ENCODE results near the gene SERPINA6.

SERPINA6 gene

DNA sequence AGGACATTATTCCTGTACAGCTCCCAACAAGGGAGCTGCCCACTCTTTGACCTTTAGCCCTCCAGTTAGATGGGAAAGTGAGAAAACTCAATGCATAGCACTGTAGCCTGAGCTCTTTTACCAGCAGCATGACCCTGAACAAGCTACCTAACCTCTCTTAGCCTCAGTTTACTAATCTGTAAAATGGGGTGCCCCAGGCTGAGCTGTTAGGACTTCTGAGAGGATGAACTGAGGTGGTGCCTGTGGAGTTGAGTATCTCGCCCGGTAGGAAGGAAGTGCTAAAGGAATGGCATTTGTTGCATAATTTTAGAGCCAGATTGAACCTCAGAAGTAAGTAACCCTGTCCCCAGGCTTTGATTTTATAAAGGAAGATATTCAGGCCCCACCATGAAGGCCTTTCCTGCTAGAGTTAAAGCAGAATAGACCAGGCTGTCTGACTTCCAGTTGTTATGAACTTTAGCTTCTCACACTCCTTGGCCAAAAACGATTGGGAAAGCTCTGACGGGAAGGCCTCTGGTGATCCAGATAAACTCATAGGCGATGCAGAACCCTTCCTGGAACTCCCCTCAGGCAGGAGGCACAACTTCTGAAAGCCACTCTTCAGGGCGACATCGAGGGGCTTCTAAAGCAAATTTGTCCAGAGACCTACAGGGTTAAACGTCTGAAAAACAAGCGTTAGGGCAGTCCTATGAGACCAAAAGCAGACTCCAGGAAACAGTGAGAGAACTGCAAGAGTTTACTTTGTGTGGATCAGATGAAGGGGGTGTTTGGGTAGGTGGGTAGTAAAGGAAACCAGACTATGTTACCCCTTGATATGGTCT, 27.6 kb downstream of the SERPINA6 start:
- Histone ChIP-seq H3K27me3 (ENCODE audit: insufficient read depth, insufficient read length) (no peaks in the 10 kb centered on the region), H3K9ac (ENCODE audit: insufficient read length, low read depth) (no peak overlapping the region), H3K9me3 (ENCODE audit: insufficient read depth, low read length) (no peaks in the 10 kb centered on the region; the same call in 1 of the 2 replicates), H3K4me1 (ENCODE audit: insufficient read depth, insufficient read length) (no peaks in the 10 kb centered on the region), H3K4me3 (ENCODE audit: insufficient read length, low read depth) (no peak overlapping the region), H3K36me3 (ENCODE audit: insufficient read depth, insufficient read length, low read length) (no peaks in the 10 kb centered on the region)
- TF ChIP-seq ZNF274 (IDR thresholded peaks at IDR 0.05; ENCODE audit: low read depth, low read length) (no peak), SUZ12 (IDR thresholded peaks at IDR 0.05; ENCODE audit: extremely low read depth, insufficient read depth, insufficient read length) (no peak), YY1 (IDR thresholded peaks at IDR 0.05; ENCODE audit: insufficient read depth, insufficient read length) (no peak)
- no peak for DNase-seq (ENCODE audit: low read depth, low spot score)

DNA sequence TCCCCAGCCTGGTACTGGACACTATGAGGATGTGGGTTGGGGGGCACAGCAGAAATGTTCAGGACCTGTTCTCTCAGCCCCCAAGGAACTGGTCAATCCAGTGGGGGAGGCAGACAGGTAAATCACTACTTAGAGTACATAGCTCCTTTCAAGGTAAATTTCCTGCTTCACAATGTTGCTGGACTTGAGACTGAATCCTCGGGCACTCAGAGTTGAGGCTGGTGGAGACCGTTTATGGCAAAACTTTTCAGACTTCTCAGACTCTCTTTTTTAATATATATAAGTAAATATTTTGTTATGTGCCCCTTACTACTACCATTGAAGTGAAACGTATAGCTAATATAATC, 29.6 kb downstream of the SERPINA6 start:
- Histone ChIP-seq H3K4me1 (ENCODE audit: insufficient read depth, insufficient read length) (peaks cover 2% of the 10 kb centered on the region), H3K9me3 (ENCODE audit: insufficient read depth, low read length) (no peaks in the 10 kb centered on the region), H3K9ac (ENCODE audit: insufficient read length, low read depth) (no peak overlapping the region), H3K27me3 (ENCODE audit: insufficient read depth, insufficient read length) (no peaks in the 10 kb centered on the region), H3K4me3 (ENCODE audit: insufficient read length, low read depth) (no peak overlapping the region), H3K36me3 (ENCODE audit: insufficient read depth, insufficient read length, low read length) (no peaks in the 10 kb centered on the region)
- TF ChIP-seq YY1 (IDR thresholded peaks at IDR 0.05; ENCODE audit: insufficient read depth, insufficient read length) (no peak), ZNF274 (IDR thresholded peaks at IDR 0.05; ENCODE audit: low read depth, low read length) (no peak)
- DNase-seq (ENCODE audit: low read depth, low spot score) = no peak

DNA sequence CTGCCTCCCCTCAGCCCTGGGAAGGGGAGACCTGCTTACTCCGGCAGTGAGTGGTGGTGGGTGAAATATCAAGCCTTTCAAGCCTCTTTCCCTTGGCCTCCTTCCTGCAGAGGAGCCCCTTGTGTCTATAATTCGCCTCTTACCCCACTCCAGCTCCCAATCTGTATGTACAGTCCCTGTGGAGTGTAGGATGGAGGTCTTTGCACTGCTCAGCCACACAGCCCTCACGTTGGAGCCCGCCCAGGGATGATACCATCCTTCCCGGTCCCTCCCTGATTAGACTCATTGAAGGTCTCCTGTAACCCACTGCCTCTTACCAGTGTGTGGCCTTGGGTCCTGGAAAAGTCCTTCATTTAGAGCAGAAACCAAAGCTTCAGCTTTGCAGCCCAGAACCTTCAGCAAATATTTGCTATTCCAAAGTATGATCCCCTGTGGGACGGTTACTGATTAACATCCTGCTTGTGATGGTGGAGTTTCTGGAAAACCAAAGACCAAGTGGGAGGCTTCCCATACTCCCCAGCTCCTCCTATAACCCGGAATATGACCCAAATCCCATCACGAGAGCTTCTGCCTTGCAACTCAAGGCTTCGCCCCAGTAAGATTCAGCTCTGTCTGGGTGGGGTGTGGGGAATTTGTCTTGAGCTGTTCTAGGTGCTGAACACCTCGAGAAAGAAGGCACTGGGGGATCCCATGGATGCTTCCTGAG, 30.1 kb downstream of the SERPINA6 start, which contains the start of gene SERPINA10:
TSS of gene SERPINA10 (minus strand) at position 397 of the 706 bp plus-strand sequence. CDS start 2,675 bp downstream, outside the sequence.
- peaks cover 2% of the 10 kb centered on the region for H3K4me1 ChIP-seq (ENCODE audit: insufficient read depth, insufficient read length)

DNA sequence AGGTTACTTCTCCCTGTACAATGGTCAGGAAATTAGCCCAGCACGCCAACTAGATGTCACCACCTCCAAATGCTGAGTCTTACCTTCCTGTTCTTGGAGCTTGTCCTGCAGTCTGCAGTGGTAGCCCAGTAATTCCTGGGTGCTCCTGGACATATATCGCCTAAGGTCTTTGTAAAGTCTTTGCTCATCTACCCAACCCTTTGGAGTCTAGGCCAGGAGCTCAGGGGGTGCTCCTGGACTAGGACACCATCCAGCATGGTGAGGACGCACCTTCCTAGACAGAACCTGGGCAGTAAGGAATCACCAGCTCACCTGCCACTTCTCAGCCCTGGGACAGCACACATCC, 30.6 kb downstream of the SERPINA6 start:
- TF ChIP-seq YY1 (IDR thresholded peaks at IDR 0.05; ENCODE audit: insufficient read depth, insufficient read length) = no peak
- no peak for TF ChIP-seq SUZ12 (IDR thresholded peaks at IDR 0.05; ENCODE audit: extremely low read depth, insufficient read depth, insufficient read length)
- no peak for TF ChIP-seq ZNF274 (IDR thresholded peaks at IDR 0.05; ENCODE audit: low read depth, low read length)
- no peaks in the 10 kb centered on the region for H3K9me3 ChIP-seq (ENCODE audit: insufficient read depth, low read length)
- no peaks in the 10 kb centered on the region for H3K36me3 ChIP-seq (ENCODE audit: insufficient read depth, insufficient read length, low read length)
- DNase-seq (ENCODE audit: low read depth, low spot score) = no peak
- no peak overlapping the region for H3K4me3 ChIP-seq (ENCODE audit: insufficient read length, low read depth)
- no peak overlapping the region for H3K9ac ChIP-seq (ENCODE audit: insufficient read length, low read depth)
- peaks cover 2% of the 10 kb centered on the region for H3K4me1 ChIP-seq (ENCODE audit: insufficient read depth, insufficient read length)
- H3K27me3 ChIP-seq (ENCODE audit: insufficient read depth, insufficient read length) = no peaks in the 10 kb centered on the region

More for the DNA sequence above, 30.1 kb downstream of the SERPINA6 start, which contains the start of gene SERPINA10:
- DNase-seq (ENCODE audit: low read depth, low spot score) = no peak
- no peaks in the 10 kb centered on the region for H3K36me3 ChIP-seq (ENCODE audit: insufficient read depth, insufficient read length, low read length)
- no peak within 1 kb of the TSS for H3K4me3 ChIP-seq (ENCODE audit: insufficient read length, low read depth)
- no peak within 1 kb of the TSS for H3K9ac ChIP-seq (ENCODE audit: insufficient read length, low read depth)
- TF ChIP-seq YY1 (IDR thresholded peaks at IDR 0.05; ENCODE audit: insufficient read depth, insufficient read length) (no peak), SUZ12 (IDR thresholded peaks at IDR 0.05; ENCODE audit: extremely low read depth, insufficient read depth, insufficient read length) (no peak), ZNF274 (IDR thresholded peaks at IDR 0.05; ENCODE audit: low read depth, low read length) (no peak)
- no peaks in the 10 kb centered on the region for H3K27me3 ChIP-seq (ENCODE audit: insufficient read depth, insufficient read length)
- H3K9me3 ChIP-seq (ENCODE audit: insufficient read depth, low read length) = no peaks in the 10 kb centered on the region

DNA sequence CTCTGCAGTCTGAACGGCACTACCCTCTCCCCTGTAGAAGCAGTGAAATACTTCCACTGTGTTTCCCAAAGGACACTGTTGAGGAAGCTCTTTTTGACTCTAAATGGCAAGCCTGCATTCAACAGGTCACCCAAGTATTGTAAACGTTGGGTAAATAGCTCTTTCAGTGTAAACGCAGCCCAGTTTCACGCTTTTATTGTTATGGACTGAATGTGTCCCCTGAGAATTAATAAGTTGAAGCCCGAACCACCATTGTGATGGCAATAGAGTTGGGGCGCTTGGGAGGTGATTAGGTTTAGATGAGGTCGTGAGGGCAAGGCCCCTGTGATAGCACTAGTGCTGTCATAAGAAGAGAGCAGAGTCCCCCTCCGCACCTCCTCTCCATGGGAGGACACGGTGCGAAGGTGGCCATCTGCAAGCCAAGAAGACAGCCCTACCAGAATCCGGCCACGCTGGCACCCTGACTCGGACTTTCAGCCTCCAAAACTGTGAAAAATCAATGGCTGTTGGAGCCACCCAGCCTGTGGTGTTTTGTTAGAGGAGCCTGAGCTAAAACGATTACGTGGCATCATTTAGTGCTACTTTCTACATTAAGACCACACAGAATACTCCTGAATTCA, 31.1 kb downstream of the SERPINA6 start:
- H3K4me1 ChIP-seq (ENCODE audit: insufficient read depth, insufficient read length) = peaks cover 2% of the 10 kb centered on the region
- no peak for DNase-seq (ENCODE audit: low read depth, low spot score)
- H3K9me3 ChIP-seq (ENCODE audit: insufficient read depth, low read length) = no peaks in the 10 kb centered on the region
- H3K36me3 ChIP-seq (ENCODE audit: insufficient read depth, insufficient read length, low read length) = no peaks in the 10 kb centered on the region
- no peaks in the 10 kb centered on the region for H3K27me3 ChIP-seq (ENCODE audit: insufficient read depth, insufficient read length)
- H3K4me3 ChIP-seq (ENCODE audit: insufficient read length, low read depth) = no peak overlapping the region
- no peak overlapping the region for H3K9ac ChIP-seq (ENCODE audit: insufficient read length, low read depth)
- no peak for TF ChIP-seq SUZ12 (IDR thresholded peaks at IDR 0.05; ENCODE audit: extremely low read depth, insufficient read depth, insufficient read length)

DNA sequence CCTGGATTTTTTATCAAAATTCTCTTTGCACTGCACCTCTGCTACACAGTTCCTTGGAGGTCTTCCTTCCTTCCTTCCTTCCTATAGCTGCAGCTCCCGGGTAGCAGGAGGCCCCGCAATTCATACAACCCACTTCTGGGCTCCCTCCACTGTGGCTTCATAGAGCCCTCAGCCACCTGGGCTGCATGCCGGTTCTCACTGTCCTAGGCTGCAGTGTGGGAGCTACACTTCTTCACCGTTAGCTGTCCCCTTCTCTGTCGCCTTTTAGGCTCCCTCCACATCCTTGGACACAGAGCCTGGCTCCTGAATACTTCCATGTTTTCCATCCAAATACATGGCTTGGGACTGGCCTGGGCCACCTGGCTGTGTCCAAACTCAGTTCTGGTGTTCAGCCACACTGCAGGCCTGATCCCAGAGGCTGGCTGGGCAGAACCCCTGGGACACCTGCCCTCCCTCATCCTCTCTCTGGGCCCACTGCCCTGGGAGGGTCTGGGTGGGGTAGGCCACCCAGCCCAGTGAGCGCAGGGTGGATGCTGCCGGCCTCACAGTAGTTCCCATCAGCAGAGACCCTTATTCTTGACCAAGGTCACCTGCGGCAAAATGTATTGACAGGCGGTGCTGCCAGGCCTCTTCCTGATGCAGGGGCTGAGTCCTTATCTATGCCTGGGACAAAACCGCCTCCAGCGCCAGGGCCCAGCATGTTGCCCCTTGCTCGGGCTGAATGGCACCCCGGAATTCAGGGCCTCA, 31.8 kb downstream of the SERPINA6 start:
- no peak overlapping the region for H3K4me3 ChIP-seq (ENCODE audit: insufficient read length, low read depth)
- no peak overlapping the region for H3K9ac ChIP-seq (ENCODE audit: insufficient read length, low read depth)
- no peaks in the 10 kb centered on the region for H3K27me3 ChIP-seq (ENCODE audit: insufficient read depth, insufficient read length)
- no peaks in the 10 kb centered on the region for H3K9me3 ChIP-seq (ENCODE audit: insufficient read depth, low read length)
- H3K36me3 ChIP-seq (ENCODE audit: insufficient read depth, insufficient read length, low read length) = no peaks in the 10 kb centered on the region
- peaks cover 2% of the 10 kb centered on the region for H3K4me1 ChIP-seq (ENCODE audit: insufficient read depth, insufficient read length)
- DNase-seq (ENCODE audit: low read depth, low spot score) = no peak
- TF ChIP-seq SUZ12 (IDR thresholded peaks at IDR 0.05; ENCODE audit: extremely low read depth, insufficient read depth, insufficient read length) = no peak
- TF ChIP-seq YY1 (IDR thresholded peaks at IDR 0.05; ENCODE audit: insufficient read depth, insufficient read length) = no peak
- TF ChIP-seq ZNF274 (IDR thresholded peaks at IDR 0.05; ENCODE audit: low read depth, low read length) = no peak

Data from NT2/D1 (cell line).